ENCODE results near the gene GFI1B.
"Not testable (repeated sequence)": the region's sequence is repeated elsewhere in the genome, so short reads cannot be mapped to it uniquely, and the experiment has no call there.

Gene GFI1B

DNA sequence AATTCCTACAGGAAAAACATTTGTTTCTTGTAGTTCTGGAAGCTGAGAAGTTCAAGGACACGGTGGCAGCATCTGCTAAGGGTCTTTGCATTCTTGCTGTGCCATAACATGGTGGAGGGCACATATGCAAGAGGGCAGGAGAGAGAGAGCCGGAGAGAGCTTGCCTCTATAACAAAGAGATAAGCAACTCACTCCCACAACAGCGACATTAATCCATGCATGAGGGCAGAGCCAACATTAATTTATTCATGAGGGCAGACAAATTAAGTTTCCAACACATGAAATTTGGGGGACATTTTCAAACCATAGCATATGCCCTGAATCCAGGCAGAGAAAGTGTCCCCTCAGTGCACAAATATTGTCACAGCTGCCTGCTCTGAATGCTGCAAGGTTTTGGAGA lies 47.9 kb downstream of the GFI1B start:
- DNase-seq: no peak

DNA sequence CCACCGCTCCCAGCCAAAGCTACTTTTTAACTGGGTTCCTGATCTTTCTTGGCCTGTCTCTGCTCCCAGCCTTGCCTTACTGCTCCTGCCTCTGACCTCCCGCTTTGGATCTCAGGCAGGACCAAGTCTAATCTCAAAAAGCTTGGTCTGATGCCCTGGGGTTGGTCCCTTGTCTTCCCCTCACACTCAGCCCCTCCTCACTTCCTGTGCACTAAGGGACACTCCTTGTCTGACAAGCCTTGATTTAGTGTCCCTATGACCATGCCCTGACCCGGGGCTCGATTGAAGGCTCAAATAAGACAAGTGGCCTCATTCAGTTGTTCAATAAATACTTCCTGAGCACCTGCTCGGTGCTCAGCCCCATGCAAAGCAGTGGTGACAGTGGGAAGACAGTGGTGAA lies 48.6 kb downstream of the GFI1B start:
- DNase-seq: no peak

DNA sequence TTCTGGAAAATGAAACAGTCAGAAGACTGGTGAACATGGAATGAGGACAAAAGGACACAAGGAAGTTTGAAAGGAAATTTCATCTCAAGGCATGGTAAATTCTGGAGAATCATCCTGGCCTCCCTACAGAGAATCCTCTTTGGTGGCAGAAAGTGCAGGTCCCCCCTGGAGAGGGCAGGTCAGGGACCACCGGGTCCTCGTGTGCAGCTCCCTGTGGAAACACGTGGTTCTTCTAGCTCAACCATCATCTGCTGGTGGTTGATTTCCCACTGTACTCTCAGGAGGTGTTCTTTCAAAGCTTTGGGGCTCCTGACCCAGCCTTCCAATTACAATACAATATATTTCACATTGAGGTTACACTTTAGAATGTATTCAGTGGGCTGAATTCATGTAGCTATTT lies 49.7 kb downstream of the GFI1B start:
- DNase-seq: no peak

DNA sequence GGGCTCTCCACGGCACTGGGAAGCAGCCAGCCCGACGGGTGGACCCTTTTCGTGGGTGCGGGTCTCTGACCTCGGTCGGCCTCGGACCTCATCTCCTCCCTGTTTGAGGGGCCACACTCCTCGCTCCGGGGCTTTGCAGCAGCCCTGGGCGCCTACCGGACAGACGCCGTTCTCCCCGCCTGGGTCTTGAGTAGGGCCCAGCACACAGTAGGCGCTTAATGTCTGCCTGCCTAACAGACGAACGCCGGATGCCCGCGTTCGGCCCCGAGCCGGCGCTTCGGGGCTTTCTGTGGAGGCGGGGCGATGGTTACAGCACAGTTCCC lies 51.5 kb downstream of the GFI1B start:
- no peak for DNase-seq

DNA sequence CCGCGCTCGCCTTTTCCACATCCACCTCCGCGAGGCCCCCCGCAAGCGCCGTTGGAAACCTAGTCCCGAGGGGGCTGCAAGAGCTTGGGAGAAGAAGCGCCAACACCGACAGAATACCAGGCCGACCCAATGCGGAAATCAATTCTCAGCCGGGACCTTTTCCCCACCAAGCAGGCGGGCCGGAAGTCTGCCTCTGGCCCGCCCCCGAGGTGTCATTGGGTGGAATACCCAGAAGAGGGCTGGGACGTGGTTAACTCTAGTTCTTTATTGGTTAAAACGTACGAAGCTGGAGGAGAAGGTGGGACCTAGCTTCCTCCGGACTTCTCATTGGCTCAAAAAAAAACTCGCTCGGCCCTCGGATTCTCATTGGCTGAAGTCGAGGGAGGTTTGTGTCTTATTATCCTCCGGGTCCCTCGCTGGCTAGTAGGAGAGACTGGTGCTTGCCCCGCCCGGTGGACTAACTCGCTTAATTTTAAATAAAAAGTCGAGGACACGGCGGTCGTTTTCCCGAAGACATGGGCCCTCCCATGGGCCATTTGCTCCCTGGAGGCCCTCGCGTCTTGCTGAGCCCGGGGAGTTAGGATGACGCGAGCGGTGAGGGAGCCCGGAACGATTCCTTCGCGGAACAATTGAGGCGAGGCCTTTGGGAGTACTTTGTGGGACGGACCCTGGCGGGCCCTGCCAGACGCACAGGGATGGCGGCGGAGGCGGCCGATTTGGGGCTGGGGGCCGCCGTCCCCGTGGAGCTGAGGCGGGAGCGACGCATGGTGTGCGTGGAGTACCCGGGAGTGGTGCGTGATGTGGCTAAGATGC lies 52.0 kb downstream of the GFI1B start, which contains the start of gene GTF3C5:
TSS of gene GTF3C5 (plus strand) at position 681 of the 813 bp plus-strand sequence. CDS start at position 696, 15 bp downstream.
- peak; percentile 80 for DNase-seq

DNA sequence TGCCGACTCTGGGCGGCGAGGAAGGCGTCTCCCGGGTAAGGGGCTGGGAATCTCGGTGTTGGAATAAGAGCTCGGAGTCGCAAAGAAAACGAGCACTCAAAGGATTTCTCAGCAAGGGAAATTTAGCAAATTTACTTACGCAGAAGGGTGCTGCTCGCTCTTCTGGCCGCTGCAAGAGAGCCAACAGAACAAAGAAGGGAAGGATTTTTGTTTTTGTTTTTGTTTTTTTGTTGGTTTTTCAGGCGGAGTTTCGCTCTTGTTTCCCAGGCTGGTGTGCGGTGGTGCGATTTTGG lies 52.6 kb downstream of the GFI1B start:
- DNase-seq: no peak

DNA sequence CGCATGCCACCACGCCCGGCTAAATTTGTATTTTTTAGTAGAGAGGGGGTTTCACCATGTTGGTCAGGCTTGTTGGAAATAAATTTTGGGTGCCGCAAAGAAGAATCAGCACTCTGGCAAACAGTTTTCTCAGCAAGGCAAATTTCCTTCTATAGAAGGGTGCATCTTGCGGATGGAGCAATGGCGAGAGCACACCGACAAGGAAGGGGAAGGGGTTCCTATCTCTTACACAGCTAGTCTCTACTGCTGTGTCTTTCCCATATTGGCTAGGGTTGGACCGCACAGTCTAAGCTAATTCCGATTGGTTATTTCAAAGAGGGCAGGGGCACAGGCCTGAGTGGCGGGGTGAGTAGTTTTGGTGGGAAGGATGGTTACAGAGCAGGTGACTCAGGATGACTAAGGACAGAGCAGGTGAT lies 53.0 kb downstream of the GFI1B start:
- no peak for DNase-seq

DNA sequence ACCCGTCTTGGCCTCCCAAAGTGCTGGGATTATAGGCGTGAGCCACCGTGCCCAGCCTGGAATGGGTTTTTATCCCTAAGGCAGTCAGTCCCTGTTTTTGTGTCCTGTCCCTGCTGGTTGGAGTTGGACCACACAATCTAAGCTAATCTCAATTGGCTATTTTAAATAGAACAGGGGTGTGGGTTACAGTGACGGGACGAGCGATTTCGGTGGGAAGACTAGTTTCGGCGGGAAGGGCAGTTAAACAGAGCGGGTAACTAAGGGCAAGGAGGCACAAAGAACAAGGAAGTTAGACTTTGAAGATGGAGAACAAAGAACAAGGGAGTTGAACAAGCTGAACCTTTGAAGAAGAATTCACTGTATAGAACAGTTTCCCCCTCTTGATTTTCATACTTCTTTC lies 53.7 kb downstream of the GFI1B start:
- DNase-seq: no peak

DNA sequence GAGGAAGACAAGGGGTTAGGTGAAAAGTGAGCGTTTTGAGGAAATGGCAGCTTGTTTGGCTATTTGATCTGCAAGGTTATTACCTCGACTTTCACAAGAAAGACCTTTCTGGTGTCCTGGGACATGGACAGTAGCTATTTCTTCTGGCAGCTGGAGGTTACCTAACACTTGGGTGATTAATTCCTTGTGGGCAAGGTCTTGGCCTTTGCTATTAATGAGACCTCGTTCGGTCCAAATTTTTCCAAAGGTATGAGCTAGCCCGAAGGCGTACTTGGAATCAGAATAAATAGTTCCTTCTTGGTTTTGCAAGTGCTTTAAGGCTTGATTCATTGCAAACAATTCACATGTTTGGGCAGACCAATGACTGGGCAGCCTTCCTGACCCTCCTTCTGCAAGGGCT lies 57.2 kb downstream of the GFI1B start:
- DNase-seq: no peak

DNA sequence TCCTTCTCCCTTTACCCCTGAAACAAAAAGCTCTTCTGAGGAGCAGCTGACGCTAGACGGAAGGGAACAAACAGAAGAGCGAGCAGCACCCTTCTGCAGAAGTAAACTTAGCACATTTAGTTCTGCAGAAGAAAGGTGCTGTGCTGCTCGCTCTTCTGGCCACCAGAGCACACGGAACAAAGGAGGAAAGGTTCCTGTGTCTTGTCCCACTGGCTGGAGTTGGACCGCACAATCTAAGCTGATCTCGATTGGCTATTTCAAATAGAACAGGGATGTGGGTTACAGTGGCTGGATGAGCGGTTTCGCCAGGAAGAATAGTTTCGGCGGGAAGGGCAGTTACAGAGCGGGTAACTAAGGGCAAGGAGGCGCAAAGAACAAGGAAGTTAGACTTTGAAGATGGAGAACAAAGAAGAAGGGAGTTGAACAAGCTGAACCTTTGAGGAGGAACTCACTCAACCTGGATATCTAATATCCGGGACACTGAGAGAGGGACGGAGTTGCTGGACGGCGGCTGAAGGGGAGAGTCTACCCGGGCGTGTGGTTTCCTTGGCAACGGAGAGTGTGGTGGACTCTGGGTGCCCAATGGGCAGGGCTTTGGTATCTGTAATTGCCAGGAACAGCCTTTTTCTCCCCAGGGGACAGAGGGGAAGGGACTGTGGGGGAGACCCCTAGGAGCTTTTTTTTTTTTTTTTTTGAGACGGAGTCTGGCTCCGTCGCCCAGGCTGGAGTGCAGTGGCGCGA lies 59.5 kb downstream of the GFI1B start:
- DNase-seq: no peak

DNA sequence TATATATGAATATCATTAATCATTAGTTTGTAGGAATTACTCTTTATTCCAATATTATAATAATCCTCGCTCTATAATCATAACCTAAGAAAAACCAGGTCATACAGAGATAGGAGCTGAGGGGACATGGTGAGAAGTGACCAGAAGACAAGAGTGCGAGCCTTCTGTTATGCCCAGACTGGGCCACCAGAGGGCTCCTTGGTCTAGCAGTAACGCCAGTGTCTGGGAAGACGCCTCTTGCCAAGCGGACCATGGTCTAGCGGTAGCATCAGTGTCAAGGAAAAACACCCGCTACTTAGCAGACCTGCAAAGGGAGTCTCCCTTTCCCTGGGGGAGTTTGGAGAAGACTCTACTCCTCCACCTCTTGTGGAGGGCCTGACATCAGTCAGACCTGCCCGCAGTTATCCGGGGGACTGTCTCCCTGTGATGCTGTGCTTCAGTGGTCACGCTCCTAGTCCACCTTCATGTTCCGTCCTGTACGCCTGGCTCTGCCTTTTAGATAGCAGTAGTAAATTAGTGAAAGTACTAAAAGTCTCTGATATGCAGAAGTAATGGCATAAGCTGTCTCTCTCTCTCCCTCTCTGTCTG lies 62.5 kb downstream of the GFI1B start:
- DNase-seq: not testable (repeated sequence)

All from GOT3 (cell line).